ENCODE data around the gene TTBK2. TPM values are rescaled to one million over a fixed set of nuclear protein-coding genes. Genes with fewer than 3 reads are reported as not detected.
"Not testable (repeated sequence)": the region's sequence is repeated elsewhere in the genome, so short reads cannot be mapped to it uniquely, and the experiment has no call there.

The TTBK2 gene
- total RNA-seq, 1 donor from 2014 or later = 32.4 TPM

DNA sequence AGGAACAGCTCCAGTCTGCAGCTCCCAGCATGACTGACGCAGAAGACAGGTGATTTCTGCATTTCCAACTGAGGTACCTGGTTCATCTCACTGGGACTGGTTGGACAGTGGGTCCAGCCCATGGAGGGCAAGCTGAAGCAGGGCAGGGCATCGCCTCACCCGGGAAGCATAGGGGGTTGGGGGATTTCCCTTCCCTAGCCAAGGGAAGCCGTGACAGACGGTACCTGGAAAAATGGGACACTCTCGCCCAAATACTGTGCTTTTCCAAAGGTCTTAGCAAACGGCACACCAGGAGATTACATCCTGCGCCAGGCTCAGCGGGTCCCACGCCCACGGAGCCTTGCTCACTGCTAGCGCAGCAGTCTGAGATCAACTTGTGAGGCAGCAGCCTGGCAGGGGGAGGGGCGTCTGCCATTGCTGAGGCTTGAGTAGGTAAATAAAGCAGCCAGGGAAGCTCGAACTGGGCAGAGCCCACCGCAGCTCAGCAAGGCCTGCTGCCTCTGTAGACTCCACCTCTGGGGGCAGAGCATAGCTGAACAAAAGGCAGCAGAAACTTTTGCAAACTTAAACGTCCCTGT, 156.3 kb downstream of the TTBK2 start:
- H3K27ac ChIP-seq; H3K4me1 Mint-ChIP-seq; H3K4me3 Mint-ChIP-seq; H3K27me3 Mint-ChIP-seq (ENCODE audit: insufficient read depth, low read depth); H3K36me3 ChIP-seq; H2AFZ ChIP-seq (replicated peaks); H3K79me2 ChIP-seq (ENCODE audit: low read depth); H3K9ac ChIP-seq; H3K27me3 ChIP-seq; H4K20me1 ChIP-seq (ENCODE audit: low read depth): not testable (repeated sequence)
- Histone ChIP-seq H3F3A (ENCODE audit: low read depth) (peaks cover 11% of the 10 kb centered on the region), H3K9me3 (ENCODE audit: low read depth) (peaks cover 20% of the 10 kb centered on the region), H3K4me1 (peaks cover 11% of the 10 kb centered on the region), H3K4me3 (peak overlapping the region; percentile 35), H3K4me2 (peak overlapping the region; percentile 73)
- TF ChIP-seq, protein P1, sequence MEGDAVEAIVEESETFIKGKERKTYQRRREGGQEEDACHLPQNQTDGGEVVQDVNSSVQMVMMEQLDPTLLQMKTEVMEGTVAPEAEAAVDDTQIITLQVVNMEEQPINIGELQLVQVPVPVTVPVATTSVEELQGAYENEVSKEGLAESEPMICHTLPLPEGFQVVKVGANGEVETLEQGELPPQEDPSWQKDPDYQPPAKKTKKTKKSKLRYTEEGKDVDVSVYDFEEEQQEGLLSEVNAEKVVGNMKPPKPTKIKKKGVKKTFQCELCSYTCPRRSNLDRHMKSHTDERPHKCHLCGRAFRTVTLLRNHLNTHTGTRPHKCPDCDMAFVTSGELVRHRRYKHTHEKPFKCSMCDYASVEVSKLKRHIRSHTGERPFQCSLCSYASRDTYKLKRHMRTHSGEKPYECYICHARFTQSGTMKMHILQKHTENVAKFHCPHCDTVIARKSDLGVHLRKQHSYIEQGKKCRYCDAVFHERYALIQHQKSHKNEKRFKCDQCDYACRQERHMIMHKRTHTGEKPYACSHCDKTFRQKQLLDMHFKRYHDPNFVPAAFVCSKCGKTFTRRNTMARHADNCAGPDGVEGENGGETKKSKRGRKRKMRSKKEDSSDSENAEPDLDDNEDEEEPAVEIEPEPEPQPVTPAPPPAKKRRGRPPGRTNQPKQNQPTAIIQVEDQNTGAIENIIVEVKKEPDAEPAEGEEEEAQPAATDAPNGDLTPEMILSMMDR (IDR thresholded peaks at IDR 0.05) = peak; percentile 8
- peak; percentile 47 for DNase-seq (ENCODE audit: low spot score)
- peak overlapping the region; percentile 21 for H3K27ac Mint-ChIP-seq
- H3K9me3 Mint-ChIP-seq = peaks cover 54% of the 10 kb centered on the region
- peaks cover 49% of the 10 kb centered on the region for H3K36me3 Mint-ChIP-seq

DNA sequence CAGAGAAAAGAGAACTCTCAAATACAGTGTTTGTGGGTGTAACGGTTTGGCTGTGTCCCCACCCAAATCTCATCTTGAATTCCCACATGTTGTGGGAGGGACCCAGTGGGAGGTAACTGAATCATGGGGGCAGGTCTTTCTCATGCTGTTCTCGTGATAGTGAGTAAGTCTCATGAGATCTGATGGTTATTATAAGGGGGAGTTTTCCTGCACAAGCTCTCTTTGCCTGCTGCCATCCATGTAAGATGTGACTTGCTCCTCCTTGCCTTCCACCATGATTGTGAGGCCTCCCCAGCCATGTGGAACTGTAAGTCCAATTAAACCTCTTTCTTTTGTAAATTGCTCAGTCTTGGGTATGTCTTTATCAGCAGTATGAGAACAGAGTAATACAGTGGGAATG, 158.8 kb downstream of the TTBK2 start:
- not testable (repeated sequence) for H3K27ac Mint-ChIP-seq; H3K27me3 Mint-ChIP-seq (ENCODE audit: insufficient read depth, low read depth); H3K4me3 Mint-ChIP-seq; H4K20me1 ChIP-seq (ENCODE audit: low read depth); DNase-seq (ENCODE audit: low spot score); H3K36me3 ChIP-seq; H3K4me1 Mint-ChIP-seq; H2AFZ ChIP-seq (replicated peaks); H3K27ac ChIP-seq; H3K4me2 ChIP-seq; H3K9ac ChIP-seq; H3K27me3 ChIP-seq; H3K4me3 ChIP-seq; H3K79me2 ChIP-seq (ENCODE audit: low read depth)
- Mint-ChIP-seq H3K9me3 (peaks cover 34% of the 10 kb centered on the region), H3K36me3 (peaks cover 42% of the 10 kb centered on the region)
- peaks cover 20% of the 10 kb centered on the region for H3K9me3 ChIP-seq (ENCODE audit: low read depth)
- peaks cover 11% of the 10 kb centered on the region for H3K4me1 ChIP-seq
- peaks cover 11% of the 10 kb centered on the region for H3F3A ChIP-seq (ENCODE audit: low read depth)

DNA sequence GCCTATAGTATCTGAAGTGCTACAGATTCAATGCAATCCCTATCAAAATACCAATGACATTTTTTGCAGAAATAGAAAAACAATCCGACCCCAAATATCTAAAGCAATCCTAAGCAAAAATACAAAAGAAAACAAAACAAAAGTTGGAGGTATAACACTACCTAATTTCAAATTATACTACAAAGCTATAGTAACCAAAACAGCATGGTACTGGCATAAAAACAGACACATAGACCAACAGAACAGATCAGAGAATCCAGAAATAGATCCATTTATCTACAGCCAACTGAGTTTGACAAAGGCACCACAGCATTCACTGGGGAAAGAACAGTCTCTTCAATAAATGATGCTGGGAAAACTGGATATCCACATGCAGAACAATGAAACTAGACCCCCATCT, 159.8 kb downstream of the TTBK2 start:
- no peak overlapping the region for H3K4me2 ChIP-seq
- H3K4me1 ChIP-seq = peaks cover 11% of the 10 kb centered on the region
- no peak for TF ChIP-seq EZH2 (IDR thresholded peaks at IDR 0.05)
- TF ChIP-seq, protein P1 (IDR thresholded peaks at IDR 0.05) = no peak
- TF ChIP-seq EZH2phosphoT487 (IDR thresholded peaks at IDR 0.05) = no peak
- no peak overlapping the region for H3K27ac ChIP-seq
- DNase-seq (ENCODE audit: low spot score) = no peak
- H3K36me3 Mint-ChIP-seq = peaks cover 36% of the 10 kb centered on the region
- H3K9ac ChIP-seq = no peak overlapping the region
- H3K27me3 Mint-ChIP-seq (ENCODE audit: insufficient read depth, low read depth) = no peaks in the 10 kb centered on the region
- H3K27ac Mint-ChIP-seq = no peak overlapping the region
- no peak overlapping the region for H2AFZ ChIP-seq (replicated peaks)
- peaks cover 11% of the 10 kb centered on the region for H3F3A ChIP-seq (ENCODE audit: low read depth)
- peaks cover 20% of the 10 kb centered on the region for H3K9me3 ChIP-seq (ENCODE audit: low read depth)
- no peak overlapping the region for H3K4me3 ChIP-seq
- H3K9me3 Mint-ChIP-seq = peaks cover 32% of the 10 kb centered on the region
- H3K36me3 ChIP-seq = peaks cover 5% of the 10 kb centered on the region
- H3K4me1 Mint-ChIP-seq = no peaks in the 10 kb centered on the region
- H3K27me3 ChIP-seq = no peaks in the 10 kb centered on the region
- no peaks in the 10 kb centered on the region for H3K79me2 ChIP-seq (ENCODE audit: low read depth)
- H3K4me3 Mint-ChIP-seq = no peak overlapping the region
- H4K20me1 ChIP-seq (ENCODE audit: low read depth) = no peaks in the 10 kb centered on the region

DNA sequence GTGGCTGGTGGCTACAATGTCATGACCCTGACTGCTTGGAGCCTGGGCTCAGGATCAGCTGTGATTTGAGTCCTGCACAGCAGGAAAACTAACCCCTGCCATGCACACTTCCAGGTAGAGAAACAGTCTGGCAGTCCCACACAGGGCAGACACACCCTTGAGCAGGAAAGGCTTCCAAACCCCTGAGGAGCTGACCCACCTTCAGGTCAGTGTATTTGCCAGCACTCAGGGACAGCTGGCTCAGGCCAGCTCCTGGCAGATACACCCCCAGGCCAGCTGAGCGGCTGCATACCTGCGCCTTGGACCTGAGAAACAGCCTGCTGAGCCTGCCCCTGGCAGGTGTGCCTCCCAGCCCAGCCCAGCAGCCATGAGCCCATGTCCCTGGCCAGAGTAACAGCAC, 161.5 kb downstream of the TTBK2 start:
- Histone ChIP-seq H3K9ac (no peak overlapping the region), H2AFZ (replicated peaks) (no peak overlapping the region), H3K9me3 (ENCODE audit: low read depth) (peaks cover 20% of the 10 kb centered on the region), H4K20me1 (ENCODE audit: low read depth) (no peaks in the 10 kb centered on the region), H3K27me3 (no peaks in the 10 kb centered on the region), H3K36me3 (peaks cover 5% of the 10 kb centered on the region), H3K4me3 (no peak overlapping the region), H3K4me2 (no peak overlapping the region), H3K79me2 (ENCODE audit: low read depth) (no peaks in the 10 kb centered on the region), H3F3A (ENCODE audit: low read depth) (peaks cover 2% of the 10 kb centered on the region), H3K27ac (no peak overlapping the region), H3K4me1 (peaks cover 3% of the 10 kb centered on the region)
- Mint-ChIP-seq H3K27me3 (ENCODE audit: insufficient read depth, low read depth) (no peaks in the 10 kb centered on the region), H3K27ac (no peak overlapping the region), H3K4me1 (no peaks in the 10 kb centered on the region), H3K36me3 (peaks cover 29% of the 10 kb centered on the region), H3K4me3 (no peak overlapping the region), H3K9me3 (peaks cover 29% of the 10 kb centered on the region)
- DNase-seq (ENCODE audit: low spot score) = no peak
- TF ChIP-seq EZH2phosphoT487 (IDR thresholded peaks at IDR 0.05) (no peak), EZH2 (IDR thresholded peaks at IDR 0.05) (no peak)

Data from neural progenitor cell (in vitro differentiated cells).